Transverse colon (tissue), 3 donors: ENCODE measurements around the gene LALBA.

Source experiments
- POLR2A ChIP-seq: fragments of 450-650 bp; IDR thresholded peaks from one replicate; pipeline ENCODE4 v1.6.1; 2016; ENCODE audit warnings: antibody characterized with exemption, mild to moderate bottlenecking, moderate library complexity
- TF ChIP-seq, protein P1 (sequence below), 5 experiments: fragments of 200-600 bp in 3 of 5; fragments of 450-650 bp in 2 of 5; sonication (generic) in 3 of 5; IDR thresholded peaks; 1 replicate in 2 of 5; 2 replicates in 3 of 5; pipeline ENCODE4 v1.5.1; 2016 to 2017; ENCODE audit warnings: antibody characterized with exemption in 5 of 5, inconsistent platforms in 3 of 5, mild to moderate bottlenecking in 2 of 5, moderate library complexity in 1 of 5

DNA sequence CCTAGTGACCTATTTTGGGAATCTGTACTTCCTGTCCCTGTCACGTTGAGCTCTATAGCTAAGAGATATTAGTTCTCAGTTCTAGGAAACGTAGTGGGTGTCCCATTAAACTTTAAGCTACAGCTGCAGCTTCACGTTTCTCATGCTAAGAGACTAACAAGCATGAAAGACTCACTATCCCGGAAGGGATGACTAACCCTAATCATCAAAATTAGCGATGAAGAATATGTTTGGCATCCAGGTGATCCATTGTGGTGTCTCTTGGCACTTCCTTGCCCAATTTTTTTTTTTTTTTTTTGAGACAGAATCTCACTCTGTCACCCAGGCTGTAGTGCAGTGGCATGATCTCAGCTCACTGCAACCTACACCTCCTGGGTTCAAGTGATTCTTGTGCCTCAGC, 11.0 kb upstream of the LALBA start:
- TF ChIP-seq, protein P1, sequence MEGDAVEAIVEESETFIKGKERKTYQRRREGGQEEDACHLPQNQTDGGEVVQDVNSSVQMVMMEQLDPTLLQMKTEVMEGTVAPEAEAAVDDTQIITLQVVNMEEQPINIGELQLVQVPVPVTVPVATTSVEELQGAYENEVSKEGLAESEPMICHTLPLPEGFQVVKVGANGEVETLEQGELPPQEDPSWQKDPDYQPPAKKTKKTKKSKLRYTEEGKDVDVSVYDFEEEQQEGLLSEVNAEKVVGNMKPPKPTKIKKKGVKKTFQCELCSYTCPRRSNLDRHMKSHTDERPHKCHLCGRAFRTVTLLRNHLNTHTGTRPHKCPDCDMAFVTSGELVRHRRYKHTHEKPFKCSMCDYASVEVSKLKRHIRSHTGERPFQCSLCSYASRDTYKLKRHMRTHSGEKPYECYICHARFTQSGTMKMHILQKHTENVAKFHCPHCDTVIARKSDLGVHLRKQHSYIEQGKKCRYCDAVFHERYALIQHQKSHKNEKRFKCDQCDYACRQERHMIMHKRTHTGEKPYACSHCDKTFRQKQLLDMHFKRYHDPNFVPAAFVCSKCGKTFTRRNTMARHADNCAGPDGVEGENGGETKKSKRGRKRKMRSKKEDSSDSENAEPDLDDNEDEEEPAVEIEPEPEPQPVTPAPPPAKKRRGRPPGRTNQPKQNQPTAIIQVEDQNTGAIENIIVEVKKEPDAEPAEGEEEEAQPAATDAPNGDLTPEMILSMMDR (IDR thresholded peaks at IDR 0.05): no peak
- no peak for TF ChIP-seq POLR2A
